ENCODE measurements around the gene WBP11.

WBP11 gene

DNA sequence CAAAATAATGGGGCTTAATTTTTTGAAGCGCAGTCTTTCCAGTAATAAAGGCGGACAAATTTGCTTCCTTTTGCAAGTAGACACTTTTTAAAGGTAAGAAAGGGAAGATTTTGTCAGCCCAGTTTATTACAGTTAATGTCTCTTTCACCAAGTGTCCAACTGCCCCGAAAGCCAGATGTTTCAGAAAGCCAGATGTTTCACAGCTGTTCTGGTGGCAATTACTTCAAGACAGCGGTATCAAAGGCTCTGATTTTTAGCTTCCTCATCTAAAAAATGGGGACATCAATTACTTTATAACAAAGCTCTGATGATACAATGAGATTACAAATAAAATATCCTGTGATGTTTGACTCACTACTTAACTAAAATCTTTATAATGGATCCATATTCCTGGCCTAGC is 1.0 kb downstream of the WBP11 start:
- Histone ChIP-seq H3K9ac (ENCODE audit: low read length) (peak overlapping the region; percentile 89), H3K27me3 (ENCODE audit: low read depth, low read length) (no peaks in the 10 kb centered on the region), H2AFZ (ENCODE audit: low read depth, low read length) (no peak overlapping the region), H3K4me2 (ENCODE audit: low read length) (peak overlapping the region; percentile 86), H3K9me3 (ENCODE audit: insufficient read depth, low read length) (no peaks in the 10 kb centered on the region), H3K79me2 (ENCODE audit: low read length) (peaks cover 59% of the 10 kb centered on the region), H3K27ac (ENCODE audit: low read length) (no peak overlapping the region), H4K20me1 (ENCODE audit: insufficient read depth, low read length) (peaks cover 13% of the 10 kb centered on the region; the same call in 1 of the 2 replicates), H3K36me3 (replicated peaks; ENCODE audit: low read depth, low read length) (peaks cover 21% of the 10 kb centered on the region), H3K4me3 (ENCODE audit: low read length) (peak overlapping the region; percentile 92), H3K4me1 (ENCODE audit: low read length) (peaks cover 19% of the 10 kb centered on the region)
- no peak for TF ChIP-seq CTCF (IDR thresholded peaks at IDR 0.05; ENCODE audit: low read depth, low read length)
- TF ChIP-seq EZH2phosphoT487 (IDR thresholded peaks at IDR 0.05; ENCODE audit: low read depth), result no peak

GRCh38 chr12:14795028-14795448 is 8.2 kb downstream of the WBP11 start:
- H3K36me3 ChIP-seq (replicated peaks; ENCODE audit: low read depth, low read length), result peaks cover 70% of the 10 kb centered on the region

GRCh38 chr12:14785568-14785967 is 17.7 kb downstream of the WBP11 start:
- Histone ChIP-seq H3K27me3 (ENCODE audit: low read depth, low read length) (no peaks in the 10 kb centered on the region), H4K20me1 (ENCODE audit: insufficient read depth, low read length) (no peaks in the 10 kb centered on the region), H3K36me3 (replicated peaks; ENCODE audit: low read depth, low read length) (peaks cover 59% of the 10 kb centered on the region), H3K4me2 (ENCODE audit: low read length) (no peak overlapping the region), H3K79me2 (ENCODE audit: low read length) (no peaks in the 10 kb centered on the region), H3K4me1 (ENCODE audit: low read length) (peaks cover 10% of the 10 kb centered on the region; the same call in 1 of the 2 replicates), H2AFZ (ENCODE audit: low read depth, low read length) (no peak overlapping the region), H3K27ac (ENCODE audit: low read length) (no peak overlapping the region), H3K4me3 (ENCODE audit: low read length) (no peak overlapping the region), H3K9me3 (ENCODE audit: insufficient read depth, low read length) (no peaks in the 10 kb centered on the region), H3K9ac (ENCODE audit: low read length) (no peak overlapping the region)
- no peak for TF ChIP-seq EZH2phosphoT487 (IDR thresholded peaks at IDR 0.05; ENCODE audit: low read depth)
- TF ChIP-seq CTCF (IDR thresholded peaks at IDR 0.05; ENCODE audit: low read depth, low read length), result no peak

More at GRCh38 chr12:14795028-14795448, 8.2 kb downstream of the WBP11 start:
- Histone ChIP-seq H2AFZ (ENCODE audit: low read depth, low read length) (no peak overlapping the region), H4K20me1 (ENCODE audit: insufficient read depth, low read length) (no peaks in the 10 kb centered on the region), H3K27ac (ENCODE audit: low read length) (no peak overlapping the region), H3K4me1 (ENCODE audit: low read length) (no peaks in the 10 kb centered on the region), H3K9ac (ENCODE audit: low read length) (no peak overlapping the region), H3K27me3 (ENCODE audit: low read depth, low read length) (no peaks in the 10 kb centered on the region), H3K4me3 (ENCODE audit: low read length) (no peak overlapping the region), H3K4me2 (ENCODE audit: low read length) (no peak overlapping the region), H3K9me3 (ENCODE audit: insufficient read depth, low read length) (no peaks in the 10 kb centered on the region), H3K79me2 (ENCODE audit: low read length) (peaks cover 18% of the 10 kb centered on the region)
- TF ChIP-seq CTCF (IDR thresholded peaks at IDR 0.05; ENCODE audit: low read depth, low read length), result no peak
- TF ChIP-seq EZH2phosphoT487 (IDR thresholded peaks at IDR 0.05; ENCODE audit: low read depth), result no peak

- H3K27me3 ChIP-seq (ENCODE audit: low read depth, low read length), result no peaks in the 10 kb centered on the region
- H3K4me3 ChIP-seq (ENCODE audit: low read length), result no peak overlapping the region
- no peak for TF ChIP-seq CTCF (IDR thresholded peaks at IDR 0.05; ENCODE audit: low read depth, low read length)
- no peak for TF ChIP-seq EZH2phosphoT487 (IDR thresholded peaks at IDR 0.05; ENCODE audit: low read depth)
- H3K4me1 ChIP-seq (ENCODE audit: low read length), result peaks cover 10% of the 10 kb centered on the region; the same call in 1 of the 2 replicates
- no peaks in the 10 kb centered on the region for H4K20me1 ChIP-seq (ENCODE audit: insufficient read depth, low read length)
- no peak overlapping the region for H3K27ac ChIP-seq (ENCODE audit: low read length)
- no peaks in the 10 kb centered on the region for H3K79me2 ChIP-seq (ENCODE audit: low read length)
- H2AFZ ChIP-seq (ENCODE audit: low read depth, low read length), result no peak overlapping the region
- no peaks in the 10 kb centered on the region for H3K9me3 ChIP-seq (ENCODE audit: insufficient read depth, low read length)
- H3K9ac ChIP-seq (ENCODE audit: low read length), result no peak overlapping the region
- peaks cover 48% of the 10 kb centered on the region for H3K36me3 ChIP-seq (replicated peaks; ENCODE audit: low read depth, low read length)
- H3K4me2 ChIP-seq (ENCODE audit: low read length), result no peak overlapping the region
Measured at GRCh38 chr12:14784471-14784870, 18.8 kb downstream of the WBP11 start.

Data from OCI-LY3 (cell line).